Right lobe of liver (tissue), 4 donors: ENCODE measurements around the gene KIF20B.

Experiments
- POLR2A ChIP-seq: fragments of 450-650 bp; IDR thresholded peaks from one replicate; pipeline ENCODE4 v1.6.1; 2017; ENCODE audit warnings: antibody characterized with exemption, mild to moderate bottlenecking
- TF ChIP-seq, protein P1 (sequence below), 4 donors: fragments of 200-600 bp in 3 of 4; fragments of 450-650 bp in 1 of 4; IDR thresholded peaks; one replicate each; pipeline versions ENCODE4 v1.5.1 to v1.8.0; 2016 to 2022; ENCODE audit warnings: antibody characterized with exemption in 4 of 4, mild to moderate bottlenecking in 2 of 4
- donor health status: DM: no; HTN: no; CAD: no.
- donor health status: DM: no; HTN: no; CAD: no.
- donor health status: DM: no; HTN: yes; CAD: no.

DNA sequence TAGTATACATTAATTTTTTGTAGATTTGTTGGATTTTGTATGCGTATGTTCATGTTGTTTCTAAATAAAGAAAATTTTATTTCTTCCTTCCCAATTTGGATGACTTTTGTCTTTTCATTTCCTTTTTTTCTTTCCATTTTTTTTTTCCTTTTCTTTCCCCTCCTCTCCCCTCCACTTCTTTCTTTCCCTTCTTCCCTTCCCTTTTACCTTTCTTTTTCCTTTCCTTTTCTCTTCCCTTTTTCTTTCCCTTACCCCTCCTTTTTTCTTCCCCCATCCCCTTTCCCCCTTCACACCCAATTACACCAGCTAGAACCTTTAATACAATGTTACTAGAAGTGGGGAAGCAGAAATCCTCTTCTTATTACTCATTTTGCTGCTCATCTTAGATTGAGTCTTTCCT is 6.0 kb downstream of the KIF20B start:
- no peak for TF ChIP-seq POLR2A
- TF ChIP-seq, protein P1, sequence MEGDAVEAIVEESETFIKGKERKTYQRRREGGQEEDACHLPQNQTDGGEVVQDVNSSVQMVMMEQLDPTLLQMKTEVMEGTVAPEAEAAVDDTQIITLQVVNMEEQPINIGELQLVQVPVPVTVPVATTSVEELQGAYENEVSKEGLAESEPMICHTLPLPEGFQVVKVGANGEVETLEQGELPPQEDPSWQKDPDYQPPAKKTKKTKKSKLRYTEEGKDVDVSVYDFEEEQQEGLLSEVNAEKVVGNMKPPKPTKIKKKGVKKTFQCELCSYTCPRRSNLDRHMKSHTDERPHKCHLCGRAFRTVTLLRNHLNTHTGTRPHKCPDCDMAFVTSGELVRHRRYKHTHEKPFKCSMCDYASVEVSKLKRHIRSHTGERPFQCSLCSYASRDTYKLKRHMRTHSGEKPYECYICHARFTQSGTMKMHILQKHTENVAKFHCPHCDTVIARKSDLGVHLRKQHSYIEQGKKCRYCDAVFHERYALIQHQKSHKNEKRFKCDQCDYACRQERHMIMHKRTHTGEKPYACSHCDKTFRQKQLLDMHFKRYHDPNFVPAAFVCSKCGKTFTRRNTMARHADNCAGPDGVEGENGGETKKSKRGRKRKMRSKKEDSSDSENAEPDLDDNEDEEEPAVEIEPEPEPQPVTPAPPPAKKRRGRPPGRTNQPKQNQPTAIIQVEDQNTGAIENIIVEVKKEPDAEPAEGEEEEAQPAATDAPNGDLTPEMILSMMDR (IDR thresholded peaks at IDR 0.05): no peak
